Mammary epithelial cell (primary cell): ENCODE results near the gene TRIB2.

ENCODE experiments used
- CTCF ChIP-seq, 2 donors: IDR thresholded peaks in 1 of 2; conservative IDR thresholded peaks in 1 of 2; 2 replicates each; pipeline ENCODE4 v1.5.1; 2011 to 2012; ENCODE audit warnings: inconsistent platforms in 2 of 2, low read length in 2 of 2, mild to moderate bottlenecking in 2 of 2, control low read depth in 1 of 2, low read depth in 1 of 2; ENCODE audit not compliant: insufficient read depth in 1 of 2; ENCODE audit errors: extremely low read depth in 1 of 2
- EZH2 ChIP-seq: IDR thresholded peaks from 2 replicates; pipeline ENCODE4 v1.6.1; 2012; ENCODE audit warnings: low read length, inconsistent platforms, borderline replicate concordance

- TF ChIP-seq CTCF (conservative IDR thresholded peaks at IDR 0.05 in 1 of 2, IDR thresholded peaks at IDR 0.05 in 1 of 2; ENCODE audit: extremely low read depth in 1 of 2, insufficient read depth in 1 of 2, low read depth in 1 of 2, low read length in 2 of 2) (no peak), EZH2 (no peak)
Observed at GRCh38 chr2:12764849-12765605, 48.3 kb downstream of the TRIB2 start.
